ENCODE measurements around the gene ENOX1.

ENOX1 gene

GRCh38 chr13:43626994-43627393 lies 159.8 kb downstream of the ENOX1 start:
- Histone ChIP-seq H3K4me3 (ENCODE audit: insufficient read depth in 1 of 2, low read depth in 1 of 2, low read length in 2 of 2) (no peak overlapping the region), H3K79me1 (replicated peaks; ENCODE audit: low read length, poor library complexity, severe bottlenecking) (no peaks in the 10 kb centered on the region), H2BK5ac (ENCODE audit: low read depth, low read length, poor library complexity, severe bottlenecking) (no peak overlapping the region), H3K4me1 (ENCODE audit: control insufficient read depth, insufficient read depth, low read depth, low read length) (no peaks in the 10 kb centered on the region), H4K8ac (ENCODE audit: low read length) (no peak overlapping the region), H3K27me3 (ENCODE audit: control insufficient read depth in 1 of 2, insufficient read depth in 1 of 2, low read length in 2 of 2) (no peaks in the 10 kb centered on the region), H3K27ac (ENCODE audit: low read length, poor library complexity, severe bottlenecking) (no peak overlapping the region), H3K18ac (ENCODE audit: low read depth in 1 of 2, low read length in 2 of 2) (no peak overlapping the region), H2AK5ac (ENCODE audit: low read length, severe bottlenecking) (no peak overlapping the region), H2BK12ac (ENCODE audit: low read length in 2 of 2) (no peak overlapping the region), H3K4ac (ENCODE audit: low read depth in 1 of 2, low read length in 2 of 2) (no peak overlapping the region), H2AFZ (ENCODE audit: low read depth, low read length) (no peak overlapping the region), H2BK120ac (ENCODE audit: low read depth, low read length) (no peak overlapping the region), H3K36me3 (ENCODE audit: control insufficient read depth in 1 of 2, insufficient read depth in 2 of 2, low read depth in 1 of 2, low read length in 2 of 2) (peaks cover 0 to 16% of the 10 kb centered on the region in 2 experiments), H2BK15ac (ENCODE audit: low read depth, poor library complexity, severe bottlenecking) (no peak overlapping the region), H3K4me2 (ENCODE audit: low read length, poor library complexity, severe bottlenecking) (no peak overlapping the region), H3K14ac (ENCODE audit: low read length in 2 of 2) (no peak overlapping the region), H3K23ac (ENCODE audit: low read length in 2 of 2) (no peak overlapping the region), H3K9me3 (ENCODE audit: control insufficient read depth, low read length) (no peaks in the 10 kb centered on the region), H4K91ac (ENCODE audit: low read length) (no peak overlapping the region), H3K9ac (ENCODE audit: low read length) (no peak overlapping the region)
- no CpG with 5 or more reads among the region's 2 CpGs for WGBS
- no peak for DNase-seq

GRCh38 chr13:43614063-43614462 lies 172.7 kb downstream of the ENOX1 start:
- no peak overlapping the region for H2AFZ ChIP-seq (ENCODE audit: low read depth, low read length)
- H3K23ac ChIP-seq (ENCODE audit: low read length in 2 of 2): no peak overlapping the region
- H3K36me3 ChIP-seq (ENCODE audit: control insufficient read depth in 1 of 2, insufficient read depth in 2 of 2, low read depth in 1 of 2, low read length in 2 of 2): no peaks in the 10 kb centered on the region
- no peaks in the 10 kb centered on the region for H3K4me1 ChIP-seq (ENCODE audit: control insufficient read depth, insufficient read depth, low read depth, low read length)
- no peak overlapping the region for H4K8ac ChIP-seq (ENCODE audit: low read length)
- H3K27me3 ChIP-seq (ENCODE audit: control insufficient read depth in 1 of 2, insufficient read depth in 1 of 2, low read length in 2 of 2): no peaks in the 10 kb centered on the region
- H3K4me2 ChIP-seq (ENCODE audit: low read length, poor library complexity, severe bottlenecking): no peak overlapping the region
- no peak overlapping the region for H2AK5ac ChIP-seq (ENCODE audit: low read length, severe bottlenecking)
- H3K27ac ChIP-seq (ENCODE audit: low read length, poor library complexity, severe bottlenecking): no peak overlapping the region
- H2BK12ac ChIP-seq (ENCODE audit: low read length in 2 of 2): no peak overlapping the region
- no peak for DNase-seq
- H3K18ac ChIP-seq (ENCODE audit: low read depth in 1 of 2, low read length in 2 of 2): no peak overlapping the region
- no peak overlapping the region for H4K91ac ChIP-seq (ENCODE audit: low read length)
- H3K4me3 ChIP-seq (ENCODE audit: insufficient read depth in 1 of 2, low read depth in 1 of 2, low read length in 2 of 2): no peak overlapping the region
- H2BK15ac ChIP-seq (ENCODE audit: low read depth, poor library complexity, severe bottlenecking): no peak overlapping the region
- H3K79me1 ChIP-seq (replicated peaks; ENCODE audit: low read length, poor library complexity, severe bottlenecking): no peaks in the 10 kb centered on the region
- no peak overlapping the region for H2BK5ac ChIP-seq (ENCODE audit: low read depth, low read length, poor library complexity, severe bottlenecking)
- no peaks in the 10 kb centered on the region for H3K9me3 ChIP-seq (ENCODE audit: control insufficient read depth, low read length)
- H3K4ac ChIP-seq (ENCODE audit: low read depth in 1 of 2, low read length in 2 of 2): no peak overlapping the region
- no peak overlapping the region for H2BK120ac ChIP-seq (ENCODE audit: low read depth, low read length)
- H3K14ac ChIP-seq (ENCODE audit: low read length in 2 of 2): no peak overlapping the region
- H3K9ac ChIP-seq (ENCODE audit: low read length): no peak overlapping the region

DNA sequence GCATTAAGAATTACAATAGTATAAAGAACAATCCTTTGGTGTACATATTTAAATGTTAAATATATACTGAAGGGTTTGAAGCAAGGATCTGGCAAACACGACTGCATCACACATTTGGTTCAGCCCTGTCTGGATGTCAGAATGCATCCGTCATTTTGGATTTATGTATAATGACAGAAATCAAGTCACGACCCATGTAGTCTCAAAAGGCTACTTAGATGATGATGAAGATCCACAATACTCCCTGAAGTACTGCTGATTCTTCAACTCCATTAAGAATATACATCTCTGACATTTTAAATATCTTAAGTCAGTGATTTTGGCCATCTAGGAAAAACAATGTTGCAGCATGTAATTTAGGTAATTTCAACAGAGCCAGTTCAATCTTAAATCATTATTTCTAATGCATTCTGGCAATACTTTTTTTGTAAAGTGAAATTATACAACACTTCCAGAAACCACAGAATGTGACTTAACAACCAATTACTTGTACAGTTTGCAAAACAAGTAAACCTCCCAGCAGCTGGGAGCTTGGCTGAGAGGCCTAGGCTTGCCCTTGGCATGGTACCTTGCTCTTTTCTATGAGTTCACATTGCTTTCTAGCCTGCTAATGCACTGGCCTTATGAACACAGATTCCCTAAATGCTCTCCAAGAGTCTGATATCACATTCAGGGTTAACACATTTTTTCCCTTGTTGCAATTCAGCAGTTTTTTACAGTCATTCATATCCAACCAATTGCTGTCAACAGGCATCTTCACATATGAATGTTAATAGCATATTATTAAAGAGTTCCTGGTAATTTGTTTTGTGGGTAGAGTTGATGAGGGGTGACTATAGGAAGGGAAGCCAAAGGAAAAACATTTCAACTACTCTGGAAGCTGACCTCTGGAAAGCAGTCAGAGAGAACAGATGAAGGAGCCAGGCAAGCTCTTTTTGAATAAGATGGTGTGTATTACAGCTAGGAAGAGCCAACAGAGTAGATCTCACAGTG lies 175.2 kb downstream of the ENOX1 start:
- Histone ChIP-seq H3K4me3 (ENCODE audit: insufficient read depth in 1 of 2, low read depth in 1 of 2, low read length in 2 of 2) (no peak overlapping the region), H2AFZ (ENCODE audit: low read depth, low read length) (no peak overlapping the region), H3K27ac (ENCODE audit: low read length, poor library complexity, severe bottlenecking) (no peak overlapping the region), H3K14ac (ENCODE audit: low read length in 2 of 2) (no peak overlapping the region), H2BK120ac (ENCODE audit: low read depth, low read length) (no peak overlapping the region), H3K4me2 (ENCODE audit: low read length, poor library complexity, severe bottlenecking) (no peak overlapping the region), H2BK12ac (ENCODE audit: low read length in 2 of 2) (no peak overlapping the region), H2BK5ac (ENCODE audit: low read depth, low read length, poor library complexity, severe bottlenecking) (no peak overlapping the region), H4K8ac (ENCODE audit: low read length) (no peak overlapping the region), H2AK5ac (ENCODE audit: low read length, severe bottlenecking) (no peak overlapping the region), H3K27me3 (ENCODE audit: control insufficient read depth in 1 of 2, insufficient read depth in 1 of 2, low read length in 2 of 2) (no peaks in the 10 kb centered on the region), H3K9ac (ENCODE audit: low read length) (no peak overlapping the region), H4K91ac (ENCODE audit: low read length) (no peak overlapping the region), H3K36me3 (ENCODE audit: control insufficient read depth in 1 of 2, insufficient read depth in 2 of 2, low read depth in 1 of 2, low read length in 2 of 2) (peaks cover 0 to 7% of the 10 kb centered on the region in 2 experiments), H2BK15ac (ENCODE audit: low read depth, poor library complexity, severe bottlenecking) (no peak overlapping the region), H3K4me1 (ENCODE audit: control insufficient read depth, insufficient read depth, low read depth, low read length) (no peaks in the 10 kb centered on the region), H3K79me1 (replicated peaks; ENCODE audit: low read length, poor library complexity, severe bottlenecking) (no peaks in the 10 kb centered on the region), H3K4ac (ENCODE audit: low read depth in 1 of 2, low read length in 2 of 2) (no peak overlapping the region), H3K23ac (ENCODE audit: low read length in 2 of 2) (no peak overlapping the region), H3K18ac (ENCODE audit: low read depth in 1 of 2, low read length in 2 of 2) (no peak overlapping the region), H3K9me3 (ENCODE audit: control insufficient read depth, low read length) (no peaks in the 10 kb centered on the region)
- WGBS: 93% methylated on average over 2 of the region's 3 CpGs
- no peak for DNase-seq

GRCh38 chr13:43608400-43609137 lies 178.2 kb downstream of the ENOX1 start:
- Histone ChIP-seq H3K36me3 (ENCODE audit: control insufficient read depth in 1 of 2, insufficient read depth in 2 of 2, low read depth in 1 of 2, low read length in 2 of 2) (peaks cover 0 to 7% of the 10 kb centered on the region in 2 experiments), H2BK5ac (ENCODE audit: low read depth, low read length, poor library complexity, severe bottlenecking) (no peak overlapping the region), H3K9me3 (ENCODE audit: control insufficient read depth, low read length) (peaks cover 18% of the 10 kb centered on the region), H4K8ac (ENCODE audit: low read length) (no peak overlapping the region), H3K4ac (ENCODE audit: low read depth in 1 of 2, low read length in 2 of 2) (no peak overlapping the region), H3K18ac (ENCODE audit: low read depth in 1 of 2, low read length in 2 of 2) (no peak overlapping the region), H3K9ac (ENCODE audit: low read length) (no peak overlapping the region), H2AFZ (ENCODE audit: low read depth, low read length) (no peak overlapping the region), H3K4me1 (ENCODE audit: control insufficient read depth, insufficient read depth, low read depth, low read length) (no peaks in the 10 kb centered on the region), H3K79me1 (replicated peaks; ENCODE audit: low read length, poor library complexity, severe bottlenecking) (no peaks in the 10 kb centered on the region), H3K23ac (ENCODE audit: low read length in 2 of 2) (no peak overlapping the region), H2BK120ac (ENCODE audit: low read depth, low read length) (no peak overlapping the region), H3K27me3 (ENCODE audit: control insufficient read depth in 1 of 2, insufficient read depth in 1 of 2, low read length in 2 of 2) (no peaks in the 10 kb centered on the region), H3K4me3 (ENCODE audit: insufficient read depth in 1 of 2, low read depth in 1 of 2, low read length in 2 of 2) (no peak overlapping the region), H2BK15ac (ENCODE audit: low read depth, poor library complexity, severe bottlenecking) (no peak overlapping the region), H4K91ac (ENCODE audit: low read length) (no peak overlapping the region), H3K27ac (ENCODE audit: low read length, poor library complexity, severe bottlenecking) (no peak overlapping the region), H2BK12ac (ENCODE audit: low read length in 2 of 2) (no peak overlapping the region), H2AK5ac (ENCODE audit: low read length, severe bottlenecking) (no peak overlapping the region), H3K4me2 (ENCODE audit: low read length, poor library complexity, severe bottlenecking) (no peak overlapping the region), H3K14ac (ENCODE audit: low read length in 2 of 2) (no peak overlapping the region)
- WGBS: 89% methylated on average over 6 of the region's 6 CpGs
- DNase-seq: no peak

All from mesenchymal stem cell (in vitro differentiated cells and primary cell).